SK-N-SH (cell line): ENCODE data around the gene IFNA17. TPM values are rescaled to one million over a fixed set of nuclear protein-coding genes. Genes with fewer than 3 reads are reported as not detected.

Experiments used
- CTCF ChIA-PET: fragments of 300-600, 350-600 bp; formaldehyde crosslinking; extraction: SDS; loops from one replicate; lab custom pipeline; 2021; lab: Yijun Ruan, JAX
- POLR2A ChIA-PET: fragments of 350-600 bp; sonication (Branson Sonifier 250); formaldehyde crosslinking; extraction: SDS; loops from one replicate; lab custom pipeline; 2020; ENCODE audit warnings: antibody characterized with exemption, inconsistent platforms; lab: Yijun Ruan, JAX
- DNase-seq: peaks from one replicate; pipeline ENCODE4 v3.0.0; 2012
- H2AFZ ChIP-seq: fragments of 200-600 bp; sonication (generic); 2 replicates; pipeline ENCODE4 v1.8.1; 2016; ENCODE audit warnings: antibody characterized with exemption, mild to moderate bottlenecking, low read depth
- H3F3A ChIP-seq: fragments of 200-600 bp; sonication (generic); replicated peaks from 2 replicates; pipeline ENCODE3; 2016; ENCODE audit warnings: antibody characterized with exemption, mild to moderate bottlenecking; ENCODE audit not compliant: insufficient read depth
- H3K27ac ChIP-seq, 2 experiments: fragments of 200-500 bp in 1 of 2; fragments of 200-600 bp in 1 of 2; sonication (Bioruptor generic) in 1 of 2; sonication (generic), shearing (Covaris generic) in 1 of 2; 2 replicates each; pipeline versions ENCODE4 v1.5.1 to v1.6.1; 2014 to 2016; ENCODE audit warnings: low read depth in 2 of 2, inconsistent platforms in 1 of 2, low read length in 1 of 2, mild to moderate bottlenecking in 1 of 2, mixed read lengths in 1 of 2
- H3K27me3 ChIP-seq: fragments of 200-600 bp; sonication (generic), shearing (Covaris generic); 2 replicates; pipeline ENCODE4 v1.6.1; 2016; ENCODE audit warnings: mixed run types; ENCODE audit not compliant: insufficient read depth
- H3K36me3 ChIP-seq, 2 experiments: fragments of 200-500 bp in 1 of 2; fragments of 200-600 bp in 1 of 2; sonication (Bioruptor generic) in 1 of 2; sonication (generic) in 1 of 2; replicated peaks in 1 of 2; 2 replicates each; pipeline versions ENCODE3 to v1.5.1; 2014 to 2016; ENCODE audit warnings: low read length in 1 of 2, mild to moderate bottlenecking in 1 of 2; ENCODE audit not compliant: insufficient read depth in 2 of 2, control insufficient read depth in 1 of 2
- H3K4me1 ChIP-seq, 2 experiments: fragments of 200-500 bp in 1 of 2; fragments of 200-600 bp in 1 of 2; sonication (Bioruptor generic) in 1 of 2; sonication (generic), shearing (Covaris generic) in 1 of 2; 2 replicates each; pipeline versions ENCODE4 v1.5.1 to v1.6.1; 2014 to 2016; ENCODE audit warnings: low read depth in 1 of 2, low read length in 1 of 2, mixed run types in 1 of 2; ENCODE audit not compliant: insufficient read depth in 2 of 2, control insufficient read depth in 1 of 2
- H3K4me2 ChIP-seq: fragments of 200-600 bp; sonication (generic), shearing (Covaris generic); 2 replicates; pipeline ENCODE4 v1.6.1; 2017; ENCODE audit warnings: mixed run types
- H3K4me3 ChIP-seq, 2 experiments: fragments of 200-500 bp in 1 of 2; fragments of 200-600 bp in 1 of 2; sonication (Bioruptor generic) in 1 of 2; sonication (generic), shearing (Covaris generic) in 1 of 2; 2 replicates each; pipeline versions ENCODE4 v1.5.1 to v1.8.1; 2014 to 2016; ENCODE audit warnings: low read depth in 2 of 2, inconsistent platforms in 1 of 2, low read length in 1 of 2, mild to moderate bottlenecking in 1 of 2, mixed read lengths in 1 of 2, moderate library complexity in 1 of 2
- H3K79me2 ChIP-seq: fragments of 200-600 bp; sonication (generic); 2 replicates; pipeline ENCODE4 v1.8.1; 2017; ENCODE audit warnings: mild to moderate bottlenecking; ENCODE audit not compliant: insufficient read depth
- H3K9ac ChIP-seq: fragments of 200-600 bp; sonication (generic); 2 replicates; pipeline ENCODE4 v1.6.1; 2017; ENCODE audit warnings: mixed run types
- H3K9me2 ChIP-seq: fragments of 200-600 bp; sonication (generic); 2 replicates; pipeline ENCODE4 v1.6.1; 2017; ENCODE audit warnings: mixed run types
- H3K9me3 ChIP-seq: fragments of 200-600 bp; sonication (generic); 2 replicates; pipeline ENCODE4 v1.6.1; 2017; ENCODE audit warnings: mixed run types, mild to moderate bottlenecking, moderate library complexity
- H4K20me1 ChIP-seq: fragments of 200-600 bp; sonication (generic); 2 replicates; pipeline ENCODE4 v1.6.1; 2017; ENCODE audit warnings: mild to moderate bottlenecking, mixed run types; ENCODE audit not compliant: insufficient read depth
- CHD2 ChIP-seq: fragments of 150-350 bp; IDR thresholded peaks from 2 replicates; pipeline ENCODE4 v1.6.1; 2018; ENCODE audit warnings: low read length; ENCODE audit not compliant: partially characterized antibody
- ELF1 ChIP-seq: IDR thresholded peaks from 2 replicates; pipeline ENCODE4 v1.4.0; 2012
- FOXM1 ChIP-seq: IDR thresholded peaks from 2 replicates; pipeline ENCODE4 v1.4.0; 2012; ENCODE audit warnings: low read depth, mild to moderate bottlenecking
- MEF2A ChIP-seq: IDR thresholded peaks from 2 replicates; pipeline ENCODE4 v1.4.0; 2012; ENCODE audit warnings: low read depth, borderline replicate concordance
- MXI1 ChIP-seq: IDR thresholded peaks from 2 replicates; pipeline ENCODE4 v1.6.1; 2012; ENCODE audit warnings: mild to moderate bottlenecking, low read depth, low read length, improper control_type of control experiment
- NFIC ChIP-seq: IDR thresholded peaks from 2 replicates; pipeline ENCODE4 v1.4.0; 2012; ENCODE audit warnings: borderline replicate concordance
- NRF1 ChIP-seq: IDR thresholded peaks from 2 replicates; pipeline ENCODE4 v1.6.1; 2012; ENCODE audit warnings: low read depth, mild to moderate bottlenecking, low read length
- SMC3 ChIP-seq: IDR thresholded peaks from 2 replicates; pipeline ENCODE4 v1.6.1; 2012; ENCODE audit warnings: low read depth, low read length, improper control_type of control experiment
- TCF12 ChIP-seq: IDR thresholded peaks from 2 replicates; pipeline ENCODE4 v1.4.0; 2012
- TEAD4 ChIP-seq: IDR thresholded peaks from 2 replicates; pipeline ENCODE4 v1.4.0; 2012; ENCODE audit warnings: mild to moderate bottlenecking, borderline replicate concordance; ENCODE audit not compliant: insufficient read depth
- USF2 ChIP-seq: fragments of 150-350 bp; IDR thresholded peaks from 2 replicates; pipeline ENCODE4 v1.6.1; 2017; ENCODE audit warnings: antibody characterized with exemption, low read length, low read depth, borderline replicate concordance
- YY1 ChIP-seq: IDR thresholded peaks from 2 replicates; pipeline ENCODE4 v1.4.0; 2012; ENCODE audit warnings: low read depth, mild to moderate bottlenecking
- ZBTB33 ChIP-seq: IDR thresholded peaks from 2 replicates; pipeline ENCODE4 v1.4.0; 2012; ENCODE audit warnings: low read depth, borderline replicate concordance
- WGBS: methylation state at CpG from one replicate; pipeline ENCODE4 v1.1.6; 2017; ENCODE audit warnings: low lambda C conversion rate; 5-methylcytosine and 5-hydroxymethylcytosine counted together
- polyA plus RNA-seq, 3 experiments: library from polyadenylated mRNA; depleted of rRNA; stranded (reverse); fragments of >200 nt; gene quantifications; 2 replicates each; pipeline ENCODE4 v1.2.3, GENCODE V29; 2012

Gene IFNA17
- polyA plus RNA-seq, 1 of the 3 experiments (the other 2 are of a cell fraction), result not detected

- WGBS, result 8% methylated on average over 4 of the region's 4 CpGs
- no peak for DNase-seq
- Histone ChIP-seq H3K79me2 (no peaks in the 10 kb centered on the region), H3K9ac (no peak overlapping the region), H3K4me3 (no peak overlapping the region), H3K36me3 (no peaks in the 10 kb centered on the region), H3K9me2 (no peaks in the 10 kb centered on the region), H3K27ac (no peak overlapping the region), H3K4me2 (no peak overlapping the region), H3F3A (no peaks in the 10 kb centered on the region), H3K4me1 (no peaks in the 10 kb centered on the region), H2AFZ (no peak overlapping the region), H3K9me3 (no peaks in the 10 kb centered on the region), H4K20me1 (no peaks in the 10 kb centered on the region), H3K27me3 (no peaks in the 10 kb centered on the region)
- POLR2A ChIA-PET, result no interaction called here
- TF ChIP-seq SMC3 (no peak), FOXM1 (no peak), NFIC (no peak), USF2 (no peak), TEAD4 (no peak), MEF2A (no peak), NRF1 (no peak), YY1 (no peak), MXI1 (no peak)
- CTCF ChIA-PET, result interaction anchor here (0.8 kb wide), 1 partner anchor 15 kb away, joined by 3 read pairs; no protein-coding TSS in a partner anchor
Observed at GRCh38 chr9:21267485-21268346, 39.7 kb upstream of the IFNA17 start.

GRCh38 chr9:21266733-21267484 lies 38.9 kb upstream of the IFNA17 start:
- no peak overlapping the region for H3K4me2 ChIP-seq
- no peak overlapping the region for H3K9ac ChIP-seq
- no peaks in the 10 kb centered on the region for H3F3A ChIP-seq
- DNase-seq, result no peak
- no peak overlapping the region for H2AFZ ChIP-seq
- H3K27ac ChIP-seq, result no peak overlapping the region
- no peaks in the 10 kb centered on the region for H3K36me3 ChIP-seq
- no peaks in the 10 kb centered on the region for H3K4me1 ChIP-seq
- no peak overlapping the region for H3K4me3 ChIP-seq
- no peaks in the 10 kb centered on the region for H3K27me3 ChIP-seq
- H3K9me2 ChIP-seq, result no peaks in the 10 kb centered on the region
- H3K9me3 ChIP-seq, result no peaks in the 10 kb centered on the region
- no peaks in the 10 kb centered on the region for H3K79me2 ChIP-seq
- no peaks in the 10 kb centered on the region for H4K20me1 ChIP-seq
- CTCF ChIA-PET, result no interaction called here
- 51% methylated on average over 3 of the region's 3 CpGs for WGBS
- POLR2A ChIA-PET, result no interaction called here
- TF ChIP-seq ZBTB33 (no peak), TCF12 (no peak), CHD2 (no peak), MEF2A (no peak), USF2 (no peak), ELF1 (no peak)
